ENCODE results near the gene RASGEF1B. TPM values are rescaled to one million over a fixed set of nuclear protein-coding genes. Genes with fewer than 3 reads are reported as not detected.

RASGEF1B gene
- total and polyA plus RNA-seq, 12 donors, result 5.6 to 27.2 (median 8.8) TPM

- no peak for TF ChIP-seq POLR2A (IDR thresholded peaks at IDR 0.05)
- no peak for TF ChIP-seq CTCF (IDR thresholded peaks at IDR 0.05)
- H3K9me3 ChIP-seq (replicated peaks in 1 of 3), result no peaks in the 10 kb centered on the region
- H3K27ac ChIP-seq, result no peak overlapping the region
- no peaks in the 10 kb centered on the region for H3K4me1 ChIP-seq (replicated peaks in 1 of 2)
- intact Hi-C loops (cut with DNase I), result no loop called here
- H3K27me3 ChIP-seq, result no peaks in the 10 kb centered on the region
- DNase-seq, result no peak
- peaks cover 0 to 11% of the 10 kb centered on the region in 2 donors for H3K36me3 ChIP-seq (replicated peaks in 1 of 2)
- no peak overlapping the region for H3K4me3 ChIP-seq
- WGBS, 4 donors, result 78 to 85% (median 83%) methylated on average over 5 of the region's 5 CpGs
Measured at GRCh38 chr4:81424816-81425755, 46.6 kb downstream of the RASGEF1B start.

GRCh38 chr4:81424336-81424735 is 47.4 kb downstream of the RASGEF1B start:
- H3K27me3 ChIP-seq, result no peaks in the 10 kb centered on the region
- no peaks in the 10 kb centered on the region for H3K4me1 ChIP-seq (replicated peaks in 1 of 2)
- no peaks in the 10 kb centered on the region for H3K9me3 ChIP-seq (replicated peaks in 1 of 3)
- H3K27ac ChIP-seq, result no peak overlapping the region
- DNase-seq, result no peak
- TF ChIP-seq CTCF (IDR thresholded peaks at IDR 0.05), result no peak
- 79 to 85% (median 80%) methylated on average over 6 of the region's 6 CpGs for WGBS, 4 donors
- no peak overlapping the region for H3K4me3 ChIP-seq
- H3K36me3 ChIP-seq (replicated peaks in 1 of 2), result peaks cover 0 to 6% of the 10 kb centered on the region in 2 donors
- intact Hi-C loops (cut with DNase I), result no loop called here

- 26 to 63% (median 58%) methylated on average over 1 of the region's 1 CpG for WGBS, 4 donors
- H3K36me3 ChIP-seq (replicated peaks in 1 of 2), result peaks cover 0 to 6% of the 10 kb centered on the region in 2 donors
- H3K27me3 ChIP-seq, result no peaks in the 10 kb centered on the region
- intact Hi-C loops (cut with DNase I), result no loop called here
- H3K27ac ChIP-seq, result no peak overlapping the region
- no peaks in the 10 kb centered on the region for H3K4me1 ChIP-seq (replicated peaks in 1 of 2)
- DNase-seq, result no peak
- H3K9me3 ChIP-seq (replicated peaks in 1 of 3), result no peaks in the 10 kb centered on the region
- no peak overlapping the region for H3K4me3 ChIP-seq
- TF ChIP-seq CTCF (IDR thresholded peaks at IDR 0.05), result no peak
- no peak for TF ChIP-seq POLR2A (IDR thresholded peaks at IDR 0.05)
Measured at GRCh38 chr4:81422595-81422994, 49.1 kb downstream of the RASGEF1B start.

GRCh38 chr4:81421346-81422218 is 50.1 kb downstream of the RASGEF1B start:
- H3K27me3 ChIP-seq, result no peaks in the 10 kb centered on the region
- intact Hi-C loops (cut with DNase I), result no loop called here
- no peaks in the 10 kb centered on the region for H3K9me3 ChIP-seq (replicated peaks in 1 of 3)
- TF ChIP-seq POLR2A (IDR thresholded peaks at IDR 0.05), result no peak
- TF ChIP-seq CTCF (IDR thresholded peaks at IDR 0.05), result no peak
- DNase-seq, result peak in 2 of 7 donors; percentile 20 to 30
- 77 to 86% (median 81%) methylated on average over 6 of the region's 6 CpGs for WGBS, 4 donors
- peaks cover 0 to 6% of the 10 kb centered on the region in 2 donors for H3K36me3 ChIP-seq (replicated peaks in 1 of 2)
- no peak overlapping the region for H3K4me3 ChIP-seq
- H3K27ac ChIP-seq, result no peak overlapping the region
- no peaks in the 10 kb centered on the region for H3K4me1 ChIP-seq (replicated peaks in 1 of 2)
